BLaER1 treated with 17β-estradiol and CSF1 and Interleukin-3, amounts not matched to agents 10 nM and 100 nM (cell line): ENCODE measurements around the gene CEP164.

Source experiments
- H3K27ac ChIP-seq, 11 experiments: shearing (Covaris generic); formaldehyde crosslinking; 2 replicates each; pipeline ENCODE4 v1.8.1; 2022
- H3K27me3 ChIP-seq, 11 experiments: shearing (Covaris generic); formaldehyde crosslinking; 2 replicates each; pipeline ENCODE4 v1.8.1; 2022
- H3K36me3 ChIP-seq, 11 experiments: shearing (Covaris generic); formaldehyde crosslinking; 2 replicates each; pipeline ENCODE4 v1.8.1; 2022
- H3K4me1 ChIP-seq, 10 experiments: shearing (Covaris generic); formaldehyde crosslinking; 2 replicates each; pipeline ENCODE4 v1.8.1; 2022
- H3K4me2 ChIP-seq, 11 experiments: shearing (Covaris generic); formaldehyde crosslinking; 2 replicates each; pipeline ENCODE4 v1.8.1; 2022
- H3K4me3 ChIP-seq, 10 experiments: shearing (Covaris generic); formaldehyde crosslinking; 2 replicates each; pipeline ENCODE4 v1.8.1; 2022
- H3K9ac ChIP-seq, 11 experiments: shearing (Covaris generic); formaldehyde crosslinking; 2 replicates each; pipeline ENCODE4 v1.8.1; 2022
- H3K9me3 ChIP-seq, 11 experiments: shearing (Covaris generic); formaldehyde crosslinking; replicated peaks in 1 of 11; 2 replicates each; pipeline ENCODE4 v1.8.1; 2022
- H4K20me1 ChIP-seq, 11 experiments: shearing (Covaris generic); formaldehyde crosslinking; 2 replicates each; pipeline ENCODE4 v1.8.1; 2022
- Cebpa-rat ChIP-seq, 11 experiments: shearing (Covaris generic); IDR thresholded peaks; 2 replicates each; pipeline ENCODE4 v1.8.1; 2022

CEP164 gene

DNA sequence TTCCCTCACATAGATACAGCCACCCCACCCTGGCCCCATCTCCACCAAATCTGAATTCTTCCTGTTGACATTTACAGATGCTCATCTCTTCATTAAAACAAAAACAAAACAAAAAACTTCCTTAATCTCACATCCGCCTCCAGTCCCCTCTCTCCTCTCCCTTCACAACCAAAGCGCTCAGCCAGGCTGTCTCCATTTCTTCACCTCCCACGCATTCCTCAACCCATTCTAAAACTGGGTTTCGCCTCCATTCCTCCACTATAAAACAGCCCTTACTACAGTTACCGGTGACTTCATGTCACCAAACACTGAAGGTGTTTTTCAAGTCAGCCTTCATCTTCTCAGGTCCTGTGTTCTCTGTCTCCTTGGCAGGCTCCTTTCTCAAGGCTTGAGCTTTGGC is 26.9 kb upstream of the CEP164 start:
- Histone ChIP-seq H3K27me3 (no peaks in the 10 kb centered on the region), H3K36me3 (peaks cover 0 to 12% (median 0%) of the 10 kb centered on the region in 11 experiments; a peak in 3 of 22 replicates)
- TF ChIP-seq Cebpa-rat (IDR thresholded peaks at IDR 0.05): no peak

DNA sequence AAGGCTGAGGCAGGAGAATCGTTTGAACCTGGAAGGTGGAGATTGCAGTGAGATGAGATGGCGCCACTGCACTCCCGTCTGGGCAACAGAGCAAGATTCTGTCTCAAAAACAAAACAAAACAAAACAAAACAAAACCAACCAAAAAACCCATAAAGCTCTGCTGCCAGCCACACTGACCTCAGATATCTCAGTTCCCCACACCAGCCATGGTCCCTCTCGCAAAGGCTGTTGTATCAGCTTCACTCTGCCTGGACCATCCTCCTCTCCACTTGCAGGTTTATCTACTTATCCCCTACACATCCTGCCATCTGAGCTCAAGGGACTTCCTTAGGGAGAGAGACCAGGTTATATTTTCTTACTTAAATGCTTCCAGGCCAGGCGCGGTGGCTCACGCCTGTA is 25.4 kb upstream of the CEP164 start:
- Histone ChIP-seq H3K4me3 (no peak overlapping the region), H3K27me3 (no peaks in the 10 kb centered on the region), H3K9me3 (no peaks in the 10 kb centered on the region), H4K20me1 (no peaks in the 10 kb centered on the region; a peak in 2 of 22 replicates), H3K27ac (no peak overlapping the region), H3K9ac (no peak overlapping the region), H3K4me2 (no peak overlapping the region), H3K36me3 (no peaks in the 10 kb centered on the region), H3K4me1 (peaks cover 0 to 12% (median 10%) of the 10 kb centered on the region in 10 experiments; a peak in 12 of 20 replicates)
- TF ChIP-seq Cebpa-rat (IDR thresholded peaks at IDR 0.05): no peak

More for the DNA sequence above, 26.9 kb upstream of the CEP164 start:
- no peak overlapping the region for H3K27ac ChIP-seq
- H3K9ac ChIP-seq: no peak overlapping the region
- no peak overlapping the region for H3K4me3 ChIP-seq
- H3K9me3 ChIP-seq: no peaks in the 10 kb centered on the region
- no peaks in the 10 kb centered on the region; a peak in 1 of 22 replicates for H4K20me1 ChIP-seq
- peaks cover 0 to 12% (median 10%) of the 10 kb centered on the region in 10 experiments; a peak in 12 of 20 replicates for H3K4me1 ChIP-seq
- no peak overlapping the region for H3K4me2 ChIP-seq

DNA sequence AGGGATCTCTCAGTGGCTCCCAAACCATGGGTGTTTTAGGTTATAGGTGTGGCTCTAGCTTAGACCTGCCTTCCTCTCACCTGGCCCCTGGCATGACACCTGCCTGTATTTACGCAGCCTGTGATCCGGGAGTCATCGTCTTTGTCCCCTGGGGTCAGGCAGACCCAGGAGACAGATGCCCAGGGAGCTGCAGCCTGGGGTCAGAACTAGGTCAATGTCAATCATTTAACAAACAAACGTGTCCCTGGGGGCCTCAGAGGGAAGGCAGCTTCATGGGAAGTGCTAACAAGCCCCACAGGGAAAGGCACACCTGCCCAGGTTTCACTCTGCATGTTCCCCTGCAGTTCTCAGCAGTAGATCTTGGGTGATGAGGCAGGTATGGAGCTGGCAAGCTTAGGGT is 24.6 kb upstream of the CEP164 start:
- peak overlapping the region in 8 of 11 experiments; percentile 8 to 68 (median 45); a peak in 11 of 22 replicates for H3K4me2 ChIP-seq
- TF ChIP-seq Cebpa-rat (IDR thresholded peaks at IDR 0.05): no peak
- no peaks in the 10 kb centered on the region for H3K36me3 ChIP-seq

DNA sequence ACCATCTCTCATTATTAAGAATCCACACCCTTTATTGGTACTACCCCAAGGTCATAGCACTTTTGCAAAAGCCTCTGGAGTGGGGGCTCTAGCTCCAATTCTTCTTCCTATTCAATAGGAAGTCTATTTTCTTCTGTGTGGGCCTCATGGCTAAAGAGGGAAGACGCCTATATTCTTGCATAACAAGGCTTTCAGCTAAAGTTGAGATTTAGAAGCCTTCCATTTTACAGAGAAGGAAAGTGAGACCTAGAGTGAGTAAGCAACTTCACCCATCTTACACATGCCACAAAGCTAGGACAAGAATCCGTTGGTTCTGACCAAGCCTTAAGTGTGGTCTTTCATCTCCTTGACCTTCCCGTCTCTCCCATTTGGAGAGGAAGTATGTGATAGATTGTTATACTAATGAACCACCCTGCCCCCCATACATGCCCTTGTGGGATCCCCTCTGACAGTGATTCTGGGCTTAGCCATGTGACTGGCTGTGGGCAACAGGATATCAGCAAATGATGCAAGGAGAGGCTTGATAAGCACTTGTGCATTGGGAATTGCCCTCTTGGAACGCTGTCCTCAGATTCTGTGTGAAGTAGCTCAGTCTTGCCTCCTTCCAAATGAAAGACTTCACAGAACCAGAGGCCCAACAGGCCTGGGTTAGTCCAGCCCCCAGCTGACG is 23.9 kb upstream of the CEP164 start:
- Histone ChIP-seq H3K27me3 (no peaks in the 10 kb centered on the region), H3K4me1 (peaks cover 0 to 12% (median 10%) of the 10 kb centered on the region in 10 experiments; a peak in 12 of 20 replicates), H4K20me1 (no peaks in the 10 kb centered on the region; a peak in 2 of 22 replicates), H3K9me3 (no peaks in the 10 kb centered on the region), H3K4me3 (no peak overlapping the region), H3K4me2 (peak overlapping the region in 7 of 11 experiments; percentile 8 to 68 (median 53); a peak in 10 of 22 replicates), H3K27ac (no peak overlapping the region), H3K36me3 (no peaks in the 10 kb centered on the region), H3K9ac (no peak overlapping the region)
- no peak for TF ChIP-seq Cebpa-rat (IDR thresholded peaks at IDR 0.05)

More for the DNA sequence above, 24.6 kb upstream of the CEP164 start:
- H3K4me1 ChIP-seq: peaks cover 0 to 12% (median 10%) of the 10 kb centered on the region in 10 experiments; a peak in 12 of 20 replicates
- no peaks in the 10 kb centered on the region; a peak in 2 of 22 replicates for H4K20me1 ChIP-seq
- H3K27me3 ChIP-seq: no peaks in the 10 kb centered on the region
- H3K9ac ChIP-seq: no peak overlapping the region
- H3K27ac ChIP-seq: no peak overlapping the region
- H3K9me3 ChIP-seq: no peaks in the 10 kb centered on the region
- no peak overlapping the region for H3K4me3 ChIP-seq

DNA sequence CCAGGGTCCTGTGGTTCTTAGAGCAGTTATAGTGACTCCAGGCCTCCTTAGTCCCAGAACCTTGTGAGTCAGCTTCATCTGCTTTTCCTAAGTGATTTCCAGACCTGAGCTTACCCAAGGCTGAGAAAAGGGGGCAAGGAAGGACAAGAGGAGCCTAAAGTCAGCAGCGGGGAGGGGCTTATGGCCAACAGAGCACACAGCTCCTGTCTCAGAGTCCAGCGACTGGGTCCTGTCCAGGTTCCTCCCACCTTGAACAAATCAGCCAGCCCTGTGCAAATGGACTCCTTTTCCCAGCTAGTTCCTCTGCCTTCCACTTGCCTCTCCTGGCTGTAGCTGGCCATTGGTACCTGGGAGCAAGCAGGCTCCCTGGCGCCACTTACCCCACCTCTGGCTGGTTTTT is 22.5 kb upstream of the CEP164 start:
- no peaks in the 10 kb centered on the region for H3K27me3 ChIP-seq
- TF ChIP-seq Cebpa-rat (IDR thresholded peaks at IDR 0.05): no peak
- H4K20me1 ChIP-seq: no peaks in the 10 kb centered on the region; a peak in 2 of 22 replicates
- H3K9me3 ChIP-seq: no peaks in the 10 kb centered on the region
- H3K4me1 ChIP-seq: peaks cover 0 to 12% (median 10%) of the 10 kb centered on the region in 10 experiments; a peak in 12 of 20 replicates
- no peaks in the 10 kb centered on the region for H3K36me3 ChIP-seq
- no peak overlapping the region for H3K27ac ChIP-seq
- H3K4me3 ChIP-seq: no peak overlapping the region
- H3K4me2 ChIP-seq: no peak overlapping the region
- no peak overlapping the region for H3K9ac ChIP-seq

DNA sequence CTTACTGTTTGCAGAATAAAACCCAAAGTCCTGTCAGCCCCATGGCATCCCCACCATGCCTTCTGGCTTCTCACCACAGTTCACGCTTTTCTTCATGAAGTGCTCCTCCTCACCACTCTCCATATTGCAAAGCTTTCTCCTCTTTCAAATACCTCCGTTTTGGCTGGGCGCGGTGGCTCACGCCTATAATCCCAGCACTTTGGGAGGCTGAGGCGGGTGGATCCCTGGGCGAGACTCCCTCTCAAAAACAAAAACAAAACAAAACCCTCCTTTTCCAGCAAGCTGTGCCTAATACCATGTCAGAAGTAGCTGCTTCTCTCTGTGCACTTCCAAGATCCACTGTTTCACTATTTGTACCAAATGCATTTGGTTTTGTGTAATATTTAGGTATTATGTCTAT is 18.3 kb upstream of the CEP164 start:
- no peak for TF ChIP-seq Cebpa-rat (IDR thresholded peaks at IDR 0.05)
- peaks cover 0 to 6% (median 0%) of the 10 kb centered on the region in 11 experiments; a peak in 3 of 22 replicates for H4K20me1 ChIP-seq
- H3K4me2 ChIP-seq: no peak overlapping the region
- H3K9me3 ChIP-seq: no peaks in the 10 kb centered on the region
- no peaks in the 10 kb centered on the region for H3K36me3 ChIP-seq
- peaks cover 0 to 9% (median 4%) of the 10 kb centered on the region in 11 experiments; a peak in 11 of 22 replicates for H3K27me3 ChIP-seq
- no peak overlapping the region for H3K4me3 ChIP-seq
- peaks cover 0 to 21% (median 18%) of the 10 kb centered on the region in 10 experiments; a peak in 15 of 20 replicates for H3K4me1 ChIP-seq
- no peak overlapping the region for H3K27ac ChIP-seq
- H3K9ac ChIP-seq: no peak overlapping the region

DNA sequence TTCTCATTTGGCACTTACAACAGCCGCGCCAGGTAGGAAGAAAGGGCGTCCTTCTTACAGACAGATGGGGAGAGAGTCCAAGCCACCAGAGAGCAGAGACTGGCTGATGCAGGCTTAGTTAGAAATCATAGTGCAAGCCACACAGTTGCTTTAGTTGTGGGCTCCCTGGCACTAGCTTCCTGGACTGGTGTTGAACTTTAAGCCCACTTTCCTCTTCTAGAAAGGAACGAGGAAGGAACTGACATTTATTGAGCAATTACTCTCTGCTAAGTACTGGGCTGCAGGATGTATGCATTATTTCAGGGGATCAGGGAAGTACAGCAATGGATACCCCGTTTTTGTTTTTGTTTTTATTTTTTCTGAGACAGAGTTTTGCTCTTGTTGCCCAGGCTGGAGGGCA is 14.6 kb upstream of the CEP164 start:
- Histone ChIP-seq H3K4me1 (peaks cover 12 to 39% (median 33%) of the 10 kb centered on the region in 10 experiments), H3K4me2 (peak overlapping the region in 9 of 11 experiments; percentile 7 to 100 (median 99); a peak in 14 of 22 replicates), H3K27ac (peak overlapping the region in 1 of 11 experiments; percentile 32; a peak in 3 of 22 replicates), H3K27me3 (peaks cover 24 to 46% (median 41%) of the 10 kb centered on the region in 11 experiments), H4K20me1 (peaks cover 0 to 7% (median 0%) of the 10 kb centered on the region in 11 experiments; a peak in 3 of 22 replicates), H3K9ac (peak overlapping the region in 1 of 11 experiments; percentile 26; a peak in 1 of 22 replicates), H3K36me3 (no peaks in the 10 kb centered on the region), H3K4me3 (no peak overlapping the region), H3K9me3 (no peaks in the 10 kb centered on the region)
- TF ChIP-seq Cebpa-rat (IDR thresholded peaks at IDR 0.05): 0 out of 22 replicates have a peak, but pooled peaks of 1 of the 11 experiments have one; percentile 19

DNA sequence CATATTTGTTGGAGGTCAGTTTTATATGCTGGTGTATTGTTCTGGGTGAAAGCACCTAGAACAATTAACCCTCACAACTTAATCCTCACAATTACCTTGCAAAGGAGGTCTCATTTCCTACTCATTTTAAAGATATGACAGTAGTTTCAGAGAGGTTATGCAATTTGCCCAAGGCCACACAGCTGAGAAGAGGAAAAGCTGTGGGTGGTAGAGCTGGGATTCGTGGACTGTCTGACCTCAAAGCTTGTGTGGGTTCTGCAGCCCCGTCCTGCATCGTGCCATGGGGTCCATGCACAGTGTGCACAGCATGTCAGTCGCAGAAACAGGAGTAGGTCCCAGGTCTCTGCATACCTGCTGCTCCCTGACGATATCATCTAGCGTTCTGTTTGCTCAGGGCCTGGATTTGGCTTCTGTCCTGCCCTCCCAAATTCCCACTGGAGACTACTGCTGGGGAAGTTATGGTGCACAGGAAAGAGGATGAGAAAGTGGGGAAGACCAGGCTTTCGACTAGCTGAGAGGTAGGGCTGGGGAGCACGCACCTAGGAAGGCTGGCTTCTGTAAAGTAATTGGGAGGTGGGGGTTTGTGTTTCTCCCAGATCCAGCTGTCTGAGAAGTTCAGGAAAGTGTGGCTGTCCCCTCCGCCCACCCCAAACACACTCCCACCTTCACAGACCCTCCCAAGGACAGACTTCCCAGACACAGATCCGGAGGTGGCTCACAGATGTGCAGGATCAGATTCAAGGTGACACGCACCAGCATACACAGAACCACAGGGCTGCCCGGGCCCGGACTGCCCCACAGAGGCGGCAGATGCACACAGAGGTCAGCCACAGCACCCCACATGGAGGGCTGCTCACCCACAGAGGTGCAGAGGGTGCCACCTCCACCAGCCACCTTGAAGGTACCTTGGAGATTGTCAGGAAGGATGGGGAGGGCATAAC is 13.6 kb upstream of the CEP164 start:
- Histone ChIP-seq H3K4me1 (peaks cover 12 to 39% (median 33%) of the 10 kb centered on the region in 10 experiments), H4K20me1 (peaks cover 0 to 7% (median 0%) of the 10 kb centered on the region in 11 experiments; a peak in 3 of 22 replicates), H3K9me3 (no peaks in the 10 kb centered on the region), H3K27me3 (peaks cover 24 to 48% (median 43%) of the 10 kb centered on the region in 11 experiments), H3K4me2 (peak overlapping the region in 10 of 11 experiments; percentile 27 to 100 (median 100); a peak in 17 of 22 replicates), H3K36me3 (no peaks in the 10 kb centered on the region), H3K27ac (no peak overlapping the region), H3K9ac (0 out of 22 replicates have a peak overlapping the region, but pooled peaks of 1 of the 11 experiments have one; percentile 9), H3K4me3 (0 out of 20 replicates have a peak overlapping the region, but pooled peaks of 1 of the 10 experiments have one; percentile 28)
- no peak for TF ChIP-seq Cebpa-rat (IDR thresholded peaks at IDR 0.05)
